ENCODE results near the gene PSMB5.
"Not testable (repeated sequence)": the region's sequence is repeated elsewhere in the genome, so short reads cannot be mapped to it uniquely, and the experiment has no call there.

The PSMB5 gene

DNA sequence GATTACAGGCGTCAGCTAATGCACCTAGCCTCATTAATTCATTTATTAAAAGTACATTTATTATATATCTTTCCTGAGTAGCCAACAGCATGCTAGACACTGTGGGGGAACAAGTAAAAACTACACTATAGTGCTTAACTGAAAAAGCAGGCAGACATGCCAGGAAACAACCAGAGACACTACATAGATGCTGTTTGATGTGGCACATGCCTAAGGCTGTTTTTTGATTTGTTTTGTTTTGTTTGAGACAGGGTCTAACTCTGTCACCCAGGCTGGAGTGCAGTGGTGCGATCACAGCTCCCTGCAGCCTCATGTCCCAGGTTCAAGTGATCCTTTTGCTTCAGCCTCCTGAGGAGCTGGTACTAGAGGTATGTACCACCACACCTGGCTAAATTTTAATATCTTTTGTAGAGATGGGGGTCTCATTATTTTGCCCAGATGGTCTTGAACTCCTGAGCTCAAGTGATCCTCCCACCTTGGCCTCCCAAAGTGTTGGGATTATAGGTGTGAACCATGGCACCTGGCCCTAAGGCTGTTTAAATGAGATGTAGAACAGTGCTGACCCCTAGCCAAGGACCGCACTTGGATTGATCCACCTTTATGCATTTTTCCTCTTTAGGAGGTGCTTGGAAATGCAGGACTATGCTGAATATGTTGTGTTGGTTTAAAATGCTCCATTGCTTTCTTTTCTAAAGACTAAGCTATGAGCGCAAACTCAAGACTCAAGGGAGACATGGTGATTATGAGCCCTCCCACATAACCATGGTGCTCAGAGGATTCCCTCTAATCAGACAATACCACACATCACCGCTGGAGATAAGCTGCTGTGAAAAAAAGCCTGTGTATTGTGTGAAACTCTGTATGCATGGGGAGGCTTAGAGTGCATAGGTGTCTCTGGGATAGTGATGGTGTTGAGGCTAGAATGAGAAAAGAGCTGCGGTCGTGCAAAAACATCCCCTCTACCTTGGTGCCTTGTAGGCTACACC is 14.3 kb downstream of the PSMB5 start:
- no peak overlapping the region for H3K27ac ChIP-seq
- ChIA-PET CTCF (interaction anchor here (1.0 kb wide), 1 partner anchor 11 kb away, joined by 3 read pairs; no protein-coding TSS in a partner anchor), POLR2A (ENCODE audit: low non-redundant PET) (no interaction called here)
- no peak for DNase-seq (ENCODE audit: low spot score)
- no peak for TF ChIP-seq CTCF (conservative IDR thresholded peaks at IDR 0.05; ENCODE audit: low read depth)

DNA sequence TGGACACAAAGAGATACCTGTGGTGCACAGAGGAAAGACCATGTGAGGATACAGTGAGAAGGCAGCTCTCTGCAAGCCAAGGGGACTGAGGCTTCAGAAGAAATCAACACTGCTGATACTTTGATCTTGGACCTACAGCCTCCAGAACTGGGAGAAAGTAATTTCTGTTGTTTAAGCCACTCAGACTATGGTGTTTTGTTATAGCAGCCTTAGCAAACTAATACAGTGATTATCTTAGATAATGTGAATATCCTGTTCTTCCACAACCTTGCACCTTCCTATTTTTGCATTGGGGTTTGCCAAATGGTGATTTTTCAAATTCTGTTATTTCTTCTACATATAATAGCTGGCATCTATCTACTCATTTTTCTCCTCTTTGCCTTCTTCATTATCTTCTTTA is 16.6 kb downstream of the PSMB5 start:
- DNase-seq (ENCODE audit: low spot score): no peak
- TF ChIP-seq CTCF (conservative IDR thresholded peaks at IDR 0.05; ENCODE audit: low read depth): no peak
- ChIA-PET CTCF (no interaction called here), POLR2A (ENCODE audit: low non-redundant PET) (no interaction called here)
- H3K27ac ChIP-seq: no peak overlapping the region

DNA sequence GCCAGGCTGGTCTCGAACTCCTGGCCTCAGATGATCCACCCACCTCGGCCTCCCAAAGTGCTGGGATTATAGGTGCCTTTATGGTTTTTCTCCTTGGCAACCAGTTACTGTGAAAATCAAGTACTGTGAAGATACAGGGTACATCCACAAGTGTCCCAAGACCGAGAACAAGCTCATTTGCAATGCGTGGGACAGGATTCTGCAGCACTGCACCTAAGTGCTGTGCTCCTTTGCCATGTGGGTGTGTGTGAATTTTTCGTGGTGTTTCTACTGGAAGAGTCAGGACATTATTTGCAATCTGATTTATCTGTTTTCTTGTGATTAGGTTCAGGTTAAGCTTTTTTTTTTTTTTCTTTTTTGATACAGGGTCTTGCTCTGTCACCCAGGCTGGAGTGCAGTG is 17.6 kb downstream of the PSMB5 start:
- DNase-seq (ENCODE audit: low spot score): no peak
- ChIA-PET POLR2A (ENCODE audit: low non-redundant PET) (no interaction called here), CTCF (interaction anchor here (1.0 kb wide), 1 partner anchor 30 kb away, joined by 3 read pairs; no protein-coding TSS in a partner anchor)
- H3K27ac ChIP-seq: no peak overlapping the region
- TF ChIP-seq CTCF (conservative IDR thresholded peaks at IDR 0.05; ENCODE audit: low read depth): no peak

DNA sequence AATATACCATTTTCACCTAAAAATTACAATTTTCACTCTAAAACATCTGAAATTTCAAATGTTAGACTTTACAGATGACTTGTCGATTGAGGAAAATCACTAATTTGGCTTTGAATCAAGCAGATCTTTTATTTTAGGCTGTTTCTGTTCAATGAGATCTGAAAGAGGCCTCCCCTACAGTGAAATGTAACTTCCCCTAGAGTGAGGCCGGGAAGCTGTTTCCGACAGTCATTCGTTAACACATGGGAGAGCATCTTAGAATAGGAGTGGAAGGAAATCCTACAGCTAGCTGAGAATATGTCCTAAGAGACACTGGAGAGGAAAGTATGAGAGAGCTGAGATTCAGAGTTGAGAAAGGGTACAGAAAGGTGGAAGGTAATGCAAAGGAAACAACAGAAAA is 19.1 kb downstream of the PSMB5 start:
- no peak for DNase-seq (ENCODE audit: low spot score)
- POLR2A ChIA-PET (ENCODE audit: low non-redundant PET): no interaction called here
- TF ChIP-seq CTCF (conservative IDR thresholded peaks at IDR 0.05; ENCODE audit: low read depth): no peak
- no peak overlapping the region for H3K27ac ChIP-seq
- CTCF ChIA-PET: no interaction called here

DNA sequence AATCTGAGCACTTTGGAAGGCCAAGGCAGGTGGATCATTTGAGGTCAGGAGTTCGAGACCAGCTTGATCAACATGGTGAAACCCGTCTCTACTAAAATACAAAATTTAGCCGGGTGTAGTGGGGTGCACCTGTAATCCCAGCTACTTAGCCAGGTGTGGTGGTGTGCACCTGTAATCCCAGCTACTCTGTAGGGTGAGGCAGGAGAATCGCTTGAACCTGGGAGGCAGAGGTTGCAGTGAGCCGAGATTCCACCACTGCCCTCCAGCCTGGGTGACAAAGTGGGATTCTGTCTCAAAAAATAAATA is 21.0 kb downstream of the PSMB5 start:
- H3K27ac ChIP-seq; DNase-seq (ENCODE audit: low spot score); POLR2A ChIA-PET (ENCODE audit: low non-redundant PET): not testable (repeated sequence)
- CTCF ChIA-PET: interaction anchor here (0.8 kb wide), 1 partner anchor 275 kb away, joined by 5 read pairs; no protein-coding TSS in a partner anchor

DNA sequence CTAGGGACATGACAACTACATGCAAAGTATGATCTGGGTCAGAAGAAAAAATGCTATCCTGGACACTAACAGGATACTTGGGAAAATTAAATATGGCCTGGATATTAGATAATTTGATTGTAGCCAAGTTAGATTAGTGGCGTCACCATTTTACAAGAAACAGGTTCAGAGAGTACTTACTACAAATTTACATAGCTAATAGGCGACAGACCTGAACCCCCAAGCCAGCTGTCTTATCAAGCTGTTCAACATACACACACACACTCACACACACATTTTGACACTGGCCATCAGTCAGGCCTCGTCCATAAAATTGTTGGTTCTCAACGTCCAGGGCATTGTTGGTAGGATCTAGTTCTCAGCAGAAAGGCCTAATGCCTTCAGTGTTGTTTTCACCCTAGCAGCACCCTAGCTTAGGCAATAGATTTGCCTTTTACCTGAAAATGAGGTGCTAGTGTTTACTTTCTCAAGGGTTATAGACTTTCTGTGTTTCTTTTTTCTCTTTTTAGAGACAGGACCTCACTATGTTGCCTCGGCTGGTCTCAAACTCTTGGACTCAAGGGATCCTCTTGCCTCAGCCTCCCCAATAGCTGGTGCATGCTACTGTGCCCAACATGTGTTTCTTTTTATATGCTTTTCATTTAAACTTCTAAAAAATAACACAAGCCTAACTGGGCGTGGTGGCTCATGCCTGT is 21.5 kb downstream of the PSMB5 start:
- H3K27ac ChIP-seq: no peak overlapping the region
- no peak for DNase-seq (ENCODE audit: low spot score)
- TF ChIP-seq CTCF (conservative IDR thresholded peaks at IDR 0.05; ENCODE audit: low read depth): no peak
- POLR2A ChIA-PET (ENCODE audit: low non-redundant PET): no interaction called here
- CTCF ChIA-PET: interaction anchor here (0.6 to 1.3 kb wide), 3 partner anchors 27 to 275 kb away, joined by 3 to 5 read pairs (median 5); no protein-coding TSS in a partner anchor
